Measurements from ENCODE around the gene IL17RD.

- TF ChIP-seq CTCF (conservative IDR thresholded peaks at IDR 0.05 in 1 of 2, IDR thresholded peaks at IDR 0.05 in 1 of 2; ENCODE audit: extremely low read depth in 1 of 2, insufficient read depth in 1 of 2, low read depth in 1 of 2, low read length in 2 of 2): no peak
- no peak for TF ChIP-seq EZH2 (IDR thresholded peaks at IDR 0.05; ENCODE audit: borderline replicate concordance, low read length)
Observed at GRCh38 chr3:57088503-57088902, 76.7 kb downstream of the IL17RD start.

All from mammary epithelial cell (primary cell).